ENCODE data around the gene NIPBL.

- TF ChIP-seq CTCF (IDR thresholded peaks at IDR 0.05): no peak
- no peak for TF ChIP-seq POLR2A (IDR thresholded peaks at IDR 0.05)
Measured at GRCh38 chr5:36841677-36842076, 34.9 kb upstream of the NIPBL start.
